Gastroesophageal sphincter (tissue), 3 donors: ENCODE results near the gene RIC8A.

ENCODE experiments used
- CTCF ChIP-seq, 4 experiments: fragments of 200-600 bp in 2 of 4; fragments of 450-650 bp in 2 of 4; sonication (generic) in 1 of 4; IDR thresholded peaks; one replicate each; pipeline ENCODE4 v1.5.1; 2017 to 2019; ENCODE audit warnings: antibody characterized with exemption in 4 of 4, mild to moderate bottlenecking in 2 of 4, moderate library complexity in 2 of 4
- EP300 ChIP-seq: sonication (generic); formaldehyde crosslinking; IDR thresholded peaks from one replicate; pipeline ENCODE4 v1.6.1; 2017; ENCODE audit warnings: antibody characterized with exemption, mild to moderate bottlenecking
- POLR2A ChIP-seq, 2 donors: fragments of 450-650 bp; IDR thresholded peaks; one replicate each; pipeline ENCODE4 v1.6.1; 2017; ENCODE audit warnings: antibody characterized with exemption in 2 of 2, mild to moderate bottlenecking in 2 of 2, moderate library complexity in 1 of 2

- TF ChIP-seq CTCF (IDR thresholded peaks at IDR 0.05) (no peak), POLR2A (IDR thresholded peaks at IDR 0.05) (no peak), EP300 (no peak)
These were observed 6.6 kb downstream of the RIC8A start for GRCh38 chr11:214083-214482.
